ENCODE results near the gene UBTF.

- no peak for TF ChIP-seq CTCF (conservative IDR thresholded peaks at IDR 0.05; ENCODE audit: low read depth, low read length)
- TF ChIP-seq POLR2A (IDR thresholded peaks at IDR 0.05; ENCODE audit: low read depth, low read length): no peak
- TF ChIP-seq MAZ (IDR thresholded peaks at IDR 0.05; ENCODE audit: borderline replicate concordance, low read depth, low read length): no peak
- no peak for TF ChIP-seq USF2 (IDR thresholded peaks at IDR 0.05; ENCODE audit: low read depth, low read length)
- no peak for TF ChIP-seq CEBPB (IDR thresholded peaks at IDR 0.05; ENCODE audit: low read depth, low read length)
These were observed 22.4 kb downstream of the UBTF start for GRCh38 chr17:44197107-44197506.

All from IMR-90 (cell line).